SK-N-SH (cell line): Measurements from ENCODE around the gene TRMT112. TPM values are rescaled to one million over a fixed set of nuclear protein-coding genes. Genes with fewer than 3 reads are reported as not detected.

ENCODE experiments used
- CTCF ChIA-PET: fragments of 300-600, 350-600 bp; formaldehyde crosslinking; extraction: SDS; loops from one replicate; lab custom pipeline; 2021; lab: Yijun Ruan, JAX
- POLR2A ChIA-PET: fragments of 350-600 bp; sonication (Branson Sonifier 250); formaldehyde crosslinking; extraction: SDS; loops from one replicate; lab custom pipeline; 2020; ENCODE audit warnings: antibody characterized with exemption, inconsistent platforms; lab: Yijun Ruan, JAX
- DNase-seq: peaks from one replicate; pipeline ENCODE4 v3.0.0; 2012
- H2AFZ ChIP-seq: fragments of 200-600 bp; sonication (generic); 2 replicates; pipeline ENCODE4 v1.8.1; 2016; ENCODE audit warnings: antibody characterized with exemption, mild to moderate bottlenecking, low read depth
- H3F3A ChIP-seq: fragments of 200-600 bp; sonication (generic); replicated peaks from 2 replicates; pipeline ENCODE3; 2016; ENCODE audit warnings: antibody characterized with exemption, mild to moderate bottlenecking; ENCODE audit not compliant: insufficient read depth
- H3K27ac ChIP-seq, 2 experiments: fragments of 200-500 bp in 1 of 2; fragments of 200-600 bp in 1 of 2; sonication (Bioruptor generic) in 1 of 2; sonication (generic), shearing (Covaris generic) in 1 of 2; 2 replicates each; pipeline versions ENCODE4 v1.5.1 to v1.6.1; 2014 to 2016; ENCODE audit warnings: low read depth in 2 of 2, inconsistent platforms in 1 of 2, low read length in 1 of 2, mild to moderate bottlenecking in 1 of 2, mixed read lengths in 1 of 2
- H3K27me3 ChIP-seq: fragments of 200-600 bp; sonication (generic), shearing (Covaris generic); 2 replicates; pipeline ENCODE4 v1.6.1; 2016; ENCODE audit warnings: mixed run types; ENCODE audit not compliant: insufficient read depth
- H3K36me3 ChIP-seq, 2 experiments: fragments of 200-500 bp in 1 of 2; fragments of 200-600 bp in 1 of 2; sonication (Bioruptor generic) in 1 of 2; sonication (generic) in 1 of 2; replicated peaks in 1 of 2; 2 replicates each; pipeline versions ENCODE3 to v1.5.1; 2014 to 2016; ENCODE audit warnings: low read length in 1 of 2, mild to moderate bottlenecking in 1 of 2; ENCODE audit not compliant: insufficient read depth in 2 of 2, control insufficient read depth in 1 of 2
- H3K4me1 ChIP-seq, 2 experiments: fragments of 200-500 bp in 1 of 2; fragments of 200-600 bp in 1 of 2; sonication (Bioruptor generic) in 1 of 2; sonication (generic), shearing (Covaris generic) in 1 of 2; 2 replicates each; pipeline versions ENCODE4 v1.5.1 to v1.6.1; 2014 to 2016; ENCODE audit warnings: low read depth in 1 of 2, low read length in 1 of 2, mixed run types in 1 of 2; ENCODE audit not compliant: insufficient read depth in 2 of 2, control insufficient read depth in 1 of 2
- H3K4me2 ChIP-seq: fragments of 200-600 bp; sonication (generic), shearing (Covaris generic); 2 replicates; pipeline ENCODE4 v1.6.1; 2017; ENCODE audit warnings: mixed run types
- H3K4me3 ChIP-seq, 2 experiments: fragments of 200-500 bp in 1 of 2; fragments of 200-600 bp in 1 of 2; sonication (Bioruptor generic) in 1 of 2; sonication (generic), shearing (Covaris generic) in 1 of 2; 2 replicates each; pipeline versions ENCODE4 v1.5.1 to v1.8.1; 2014 to 2016; ENCODE audit warnings: low read depth in 2 of 2, inconsistent platforms in 1 of 2, low read length in 1 of 2, mild to moderate bottlenecking in 1 of 2, mixed read lengths in 1 of 2, moderate library complexity in 1 of 2
- H3K79me2 ChIP-seq: fragments of 200-600 bp; sonication (generic); 2 replicates; pipeline ENCODE4 v1.8.1; 2017; ENCODE audit warnings: mild to moderate bottlenecking; ENCODE audit not compliant: insufficient read depth
- H3K9ac ChIP-seq: fragments of 200-600 bp; sonication (generic); 2 replicates; pipeline ENCODE4 v1.6.1; 2017; ENCODE audit warnings: mixed run types
- H3K9me2 ChIP-seq: fragments of 200-600 bp; sonication (generic); 2 replicates; pipeline ENCODE4 v1.6.1; 2017; ENCODE audit warnings: mixed run types
- H3K9me3 ChIP-seq: fragments of 200-600 bp; sonication (generic); 2 replicates; pipeline ENCODE4 v1.6.1; 2017; ENCODE audit warnings: mixed run types, mild to moderate bottlenecking, moderate library complexity
- H4K20me1 ChIP-seq: fragments of 200-600 bp; sonication (generic); 2 replicates; pipeline ENCODE4 v1.6.1; 2017; ENCODE audit warnings: mild to moderate bottlenecking, mixed run types; ENCODE audit not compliant: insufficient read depth
- CHD2 ChIP-seq: fragments of 150-350 bp; IDR thresholded peaks from 2 replicates; pipeline ENCODE4 v1.6.1; 2018; ENCODE audit warnings: low read length; ENCODE audit not compliant: partially characterized antibody
- CTCF ChIP-seq: fragments of 200-600 bp; sonication (generic); IDR thresholded peaks from 2 replicates; pipeline ENCODE4 v1.6.1; 2017; ENCODE audit warnings: antibody characterized with exemption, mild to moderate bottlenecking, moderate library complexity
- EP300 ChIP-seq, 2 experiments: IDR thresholded peaks; 2 replicates each; pipeline versions ENCODE4 v1.4.0 to v1.6.1; 2012; ENCODE audit warnings: borderline replicate concordance in 1 of 2, low read depth in 1 of 2, low read length in 1 of 2
- FOXM1 ChIP-seq: IDR thresholded peaks from 2 replicates; pipeline ENCODE4 v1.4.0; 2012; ENCODE audit warnings: low read depth, mild to moderate bottlenecking
- GABPA ChIP-seq: IDR thresholded peaks from 2 replicates; pipeline ENCODE4 v1.4.0; 2012; ENCODE audit warnings: low read depth, mild to moderate bottlenecking
- JUND ChIP-seq: IDR thresholded peaks from 2 replicates; pipeline ENCODE4 v1.4.0; 2012
- MEF2A ChIP-seq: IDR thresholded peaks from 2 replicates; pipeline ENCODE4 v1.4.0; 2012; ENCODE audit warnings: low read depth, borderline replicate concordance
- NFIC ChIP-seq: IDR thresholded peaks from 2 replicates; pipeline ENCODE4 v1.4.0; 2012; ENCODE audit warnings: borderline replicate concordance
- PBX3 ChIP-seq: IDR thresholded peaks from 2 replicates; pipeline ENCODE4; 2012
- RAD21 ChIP-seq: IDR thresholded peaks from 2 replicates; pipeline ENCODE4 v1.6.1; 2012; ENCODE audit warnings: mild to moderate bottlenecking, low read length
- RFX5 ChIP-seq: IDR thresholded peaks from 2 replicates; pipeline ENCODE4 v1.6.1; 2012; ENCODE audit warnings: mild to moderate bottlenecking, improper control_type of control experiment, low read length
- SIN3A ChIP-seq: IDR thresholded peaks from 2 replicates; pipeline ENCODE4 v1.6.1; 2012; ENCODE audit warnings: low read depth, mild to moderate bottlenecking, low read length, moderate library complexity, borderline replicate concordance
- SMC3 ChIP-seq: IDR thresholded peaks from 2 replicates; pipeline ENCODE4 v1.6.1; 2012; ENCODE audit warnings: low read depth, low read length, improper control_type of control experiment
- USF2 ChIP-seq: fragments of 150-350 bp; IDR thresholded peaks from 2 replicates; pipeline ENCODE4 v1.6.1; 2017; ENCODE audit warnings: antibody characterized with exemption, low read length, low read depth, borderline replicate concordance
- YY1 ChIP-seq: IDR thresholded peaks from 2 replicates; pipeline ENCODE4 v1.4.0; 2012; ENCODE audit warnings: low read depth, mild to moderate bottlenecking
- WGBS: methylation state at CpG from one replicate; pipeline ENCODE4 v1.1.6; 2017; ENCODE audit warnings: low lambda C conversion rate; 5-methylcytosine and 5-hydroxymethylcytosine counted together
- polyA plus RNA-seq, 3 experiments: library from polyadenylated mRNA; depleted of rRNA; stranded (reverse); fragments of >200 nt; gene quantifications; 2 replicates each; pipeline ENCODE4 v1.2.3, GENCODE V29; 2012

The TRMT112 gene
- polyA plus RNA-seq, 1 of the 3 experiments (the other 2 are of a cell fraction) = 699 TPM

DNA sequence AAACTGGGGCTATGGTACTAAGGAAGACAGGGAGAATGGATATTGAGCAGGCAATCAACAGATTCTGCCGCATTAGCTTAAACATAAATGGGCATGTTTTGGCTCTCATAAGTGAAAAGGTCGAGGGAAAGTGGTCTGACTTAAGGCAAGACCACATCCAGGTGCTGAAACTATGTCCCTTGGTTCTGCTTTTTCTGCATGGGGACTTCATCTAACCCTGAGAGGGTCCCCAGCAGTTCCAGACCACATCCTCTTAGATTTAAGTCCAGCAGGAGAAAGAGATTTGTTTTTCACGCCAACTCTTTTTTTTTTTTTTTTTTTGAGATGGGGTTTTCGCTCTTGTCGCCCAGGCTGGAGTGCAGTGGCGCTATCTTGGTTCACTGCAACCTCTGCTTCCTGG lies 47.1 kb upstream of the TRMT112 start:
- POLR2A ChIA-PET = no interaction called here
- Histone ChIP-seq H3K9me3 (no peaks in the 10 kb centered on the region), H3K9me2 (no peaks in the 10 kb centered on the region), H3K27me3 (no peaks in the 10 kb centered on the region), H3K4me1 (peaks cover 8 to 11% of the 10 kb centered on the region in 2 experiments; a peak in 2 of 4 replicates), H3F3A (peaks cover 3% of the 10 kb centered on the region), H3K27ac (no peak overlapping the region), H3K4me2 (no peak overlapping the region), H3K36me3 (peaks cover 25 to 54% of the 10 kb centered on the region in 2 experiments), H3K4me3 (no peak overlapping the region), H4K20me1 (0 out of 2 replicates have a peak, but pooled peaks cover 5% of the 10 kb centered on the region), H2AFZ (no peak overlapping the region), H3K9ac (no peak overlapping the region), H3K79me2 (peaks cover 27% of the 10 kb centered on the region)
- over 99% methylated on average over 6 of the region's 6 CpGs for WGBS
- CTCF ChIA-PET = no interaction called here
- DNase-seq = no peak
- no peak for TF ChIP-seq CHD2
- no peak for TF ChIP-seq CTCF
- TF ChIP-seq SIN3A = no peak
- TF ChIP-seq YY1 = no peak
- no peak for TF ChIP-seq JUND

- WGBS = 97% methylated on average over 10 of the region's 10 CpGs
- no peak for TF ChIP-seq FOXM1
- no peak for TF ChIP-seq GABPA
- TF ChIP-seq YY1 = no peak
- TF ChIP-seq EP300 (IDR thresholded peaks at IDR 0.05; ENCODE audit: borderline replicate concordance in 1 of 2, low read depth in 1 of 2, low read length in 1 of 2) = no peak
- TF ChIP-seq MEF2A = no peak
- no peak for TF ChIP-seq NFIC
- Histone ChIP-seq H3K4me1 (peaks cover 21 to 22% of the 10 kb centered on the region in 2 experiments; a peak in 3 of 4 replicates), H3K79me2 (peaks cover 31% of the 10 kb centered on the region), H3K36me3 (peaks cover 25 to 50% of the 10 kb centered on the region in 2 experiments), H3K9ac (no peak overlapping the region), H3K27ac (no peak overlapping the region), H3K4me3 (no peak overlapping the region), H3K27me3 (no peaks in the 10 kb centered on the region), H3F3A (peaks cover 3% of the 10 kb centered on the region), H3K9me2 (no peaks in the 10 kb centered on the region), H3K4me2 (no peak overlapping the region), H4K20me1 (0 out of 2 replicates have a peak, but pooled peaks cover 5% of the 10 kb centered on the region), H3K9me3 (no peaks in the 10 kb centered on the region), H2AFZ (no peak overlapping the region)
- no peak for DNase-seq
- ChIA-PET POLR2A (no interaction called here), CTCF (no interaction called here)
Measured at GRCh38 chr11:64362339-64362738, 45.0 kb upstream of the TRMT112 start.

DNA sequence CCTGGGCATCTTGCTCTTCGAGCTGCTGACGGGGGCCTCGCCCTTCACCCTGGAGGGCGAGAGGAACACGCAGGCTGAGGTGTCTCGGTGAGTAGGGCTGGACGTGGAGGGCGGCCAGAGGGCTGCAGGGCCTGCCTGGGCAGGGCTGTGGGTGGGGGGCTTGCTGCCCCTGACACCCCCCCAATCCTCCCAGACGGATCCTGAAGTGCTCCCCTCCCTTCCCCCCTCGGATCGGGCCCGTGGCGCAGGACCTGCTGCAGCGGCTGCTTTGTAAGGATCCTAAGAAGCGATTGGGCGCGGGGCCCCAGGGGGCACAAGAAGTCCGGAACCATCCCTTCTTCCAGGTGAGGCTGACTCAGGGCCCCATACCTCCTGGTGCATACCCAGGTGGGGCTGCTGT lies 44.3 kb upstream of the TRMT112 start:
- Histone ChIP-seq H3K27me3 (no peaks in the 10 kb centered on the region), H3K4me2 (no peak overlapping the region), H3K79me2 (peaks cover 31% of the 10 kb centered on the region), H3K9ac (no peak overlapping the region), H3F3A (peaks cover 3% of the 10 kb centered on the region), H3K4me1 (peaks cover 21 to 22% of the 10 kb centered on the region in 2 experiments; a peak in 3 of 4 replicates), H3K9me2 (no peaks in the 10 kb centered on the region), H3K36me3 (peaks cover 22 to 47% of the 10 kb centered on the region in 2 experiments), H3K4me3 (no peak overlapping the region), H3K9me3 (no peaks in the 10 kb centered on the region), H2AFZ (no peak overlapping the region), H3K27ac (no peak overlapping the region), H4K20me1 (0 out of 2 replicates have a peak, but pooled peaks cover 5% of the 10 kb centered on the region)
- no peak for DNase-seq
- POLR2A ChIA-PET = no interaction called here
- WGBS = 95% methylated on average over 10 of the region's 18 CpGs
- no peak for TF ChIP-seq PBX3
- no peak for TF ChIP-seq JUND
- TF ChIP-seq RFX5 = no peak
- TF ChIP-seq SIN3A = no peak
- TF ChIP-seq YY1 = no peak
- TF ChIP-seq USF2 = no peak
- no peak for TF ChIP-seq RAD21
- no peak for TF ChIP-seq MEF2A
- TF ChIP-seq SMC3 = no peak
- CTCF ChIA-PET = no interaction called here
